HL-60 (cell line): ENCODE results near the gene ZNF385D.

ENCODE experiments used
- DNase-seq, 2 experiments: peaks; one replicate each; pipeline ENCODE4 v3.0.0-alpha.2; 2010 to 2020; ENCODE audit warnings: low read depth in 1 of 2, low spot score in 1 of 2
- H3K27ac ChIP-seq: fragments of 250-450 bp; sonication (Bioruptor Pico); replicated peaks from 2 replicates; pipeline ENCODE4 v1.5.1; 2020; ENCODE audit warnings: mild to moderate bottlenecking, moderate library complexity
- H3K27me3 ChIP-seq: fragments of 250-450 bp; sonication (Bioruptor Pico); 2 replicates; pipeline ENCODE4 v1.5.1; 2021; ENCODE audit warnings: mild to moderate bottlenecking, moderate library complexity; ENCODE audit not compliant: insufficient read depth, poor library complexity, severe bottlenecking
- H3K4me3 ChIP-seq: replicated peaks from 2 replicates; pipeline ENCODE4 v1.5.1; 2011; ENCODE audit warnings: mild to moderate bottlenecking, control low read depth, low read length; ENCODE audit not compliant: insufficient read depth
- CTCF ChIP-seq: IDR thresholded peaks from one replicate; pipeline ENCODE4 v1.5.1; 2011; ENCODE audit warnings: low read length, control low read depth, inconsistent platforms; ENCODE audit not compliant: insufficient read depth
- GABPA ChIP-seq: IDR thresholded peaks from 2 replicates; pipeline ENCODE4 v1.6.1; 2012; ENCODE audit warnings: low read depth
- POLR2AphosphoS5 ChIP-seq: IDR thresholded peaks from 2 replicates; pipeline ENCODE4 v1.6.1; 2012; ENCODE audit warnings: low read depth
- REST ChIP-seq: IDR thresholded peaks from 2 replicates; pipeline ENCODE4 v1.6.1; 2012; ENCODE audit warnings: low read depth; ENCODE audit not compliant: insufficient replicate concordance
- SPI1 ChIP-seq: IDR thresholded peaks from 2 replicates; pipeline ENCODE4 v1.6.1; 2012; ENCODE audit warnings: low read depth, mild to moderate bottlenecking, borderline replicate concordance

Gene ZNF385D

GRCh38 chr3:21697707-21698106, 53.3 kb downstream of the ZNF385D start:
- no peak overlapping the region for H3K27ac ChIP-seq
- H3K4me3 ChIP-seq: no peak overlapping the region
- H3K27me3 ChIP-seq: no peaks in the 10 kb centered on the region
- TF ChIP-seq REST (no peak), GABPA (no peak), SPI1 (no peak), POLR2AphosphoS5 (no peak), CTCF (no peak)
- DNase-seq: no peak

- no peak for DNase-seq
- TF ChIP-seq SPI1 (no peak), POLR2AphosphoS5 (no peak), GABPA (no peak), REST (no peak), CTCF (no peak)
- no peak overlapping the region for H3K4me3 ChIP-seq
Observed at GRCh38 chr3:21694506-21694905, 56.5 kb downstream of the ZNF385D start.

GRCh38 chr3:21691036-21691435, 60.0 kb downstream of the ZNF385D start:
- Histone ChIP-seq H3K27ac (no peak overlapping the region), H3K4me3 (no peak overlapping the region), H3K27me3 (no peaks in the 10 kb centered on the region)
- no peak for DNase-seq
- TF ChIP-seq POLR2AphosphoS5 (no peak), SPI1 (no peak), REST (no peak), CTCF (no peak), GABPA (no peak)

More at GRCh38 chr3:21694506-21694905, 56.5 kb downstream of the ZNF385D start:
- Histone ChIP-seq H3K27me3 (no peaks in the 10 kb centered on the region), H3K27ac (no peak overlapping the region)
